Measurements from ENCODE around the gene CNIH1.

- TF ChIP-seq, protein P1, sequence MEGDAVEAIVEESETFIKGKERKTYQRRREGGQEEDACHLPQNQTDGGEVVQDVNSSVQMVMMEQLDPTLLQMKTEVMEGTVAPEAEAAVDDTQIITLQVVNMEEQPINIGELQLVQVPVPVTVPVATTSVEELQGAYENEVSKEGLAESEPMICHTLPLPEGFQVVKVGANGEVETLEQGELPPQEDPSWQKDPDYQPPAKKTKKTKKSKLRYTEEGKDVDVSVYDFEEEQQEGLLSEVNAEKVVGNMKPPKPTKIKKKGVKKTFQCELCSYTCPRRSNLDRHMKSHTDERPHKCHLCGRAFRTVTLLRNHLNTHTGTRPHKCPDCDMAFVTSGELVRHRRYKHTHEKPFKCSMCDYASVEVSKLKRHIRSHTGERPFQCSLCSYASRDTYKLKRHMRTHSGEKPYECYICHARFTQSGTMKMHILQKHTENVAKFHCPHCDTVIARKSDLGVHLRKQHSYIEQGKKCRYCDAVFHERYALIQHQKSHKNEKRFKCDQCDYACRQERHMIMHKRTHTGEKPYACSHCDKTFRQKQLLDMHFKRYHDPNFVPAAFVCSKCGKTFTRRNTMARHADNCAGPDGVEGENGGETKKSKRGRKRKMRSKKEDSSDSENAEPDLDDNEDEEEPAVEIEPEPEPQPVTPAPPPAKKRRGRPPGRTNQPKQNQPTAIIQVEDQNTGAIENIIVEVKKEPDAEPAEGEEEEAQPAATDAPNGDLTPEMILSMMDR (IDR thresholded peaks at IDR 0.05), result no peak
- no peak for TF ChIP-seq POLR2A (IDR thresholded peaks at IDR 0.05)
Observed at GRCh38 chr14:54459106-54459505, 17.9 kb upstream of the CNIH1 start.
